GM12878 (cell line): ENCODE data around the gene CAMK2N2.

ENCODE experiments used
- CTCF ChIP-seq, 3 experiments: IDR thresholded peaks in 2 of 3; conservative IDR thresholded peaks in 1 of 3; 2 replicates each; pipeline ENCODE4 v1.5.1; 2011; ENCODE audit warnings: low read depth in 3 of 3, low read length in 3 of 3, mild to moderate bottlenecking in 3 of 3, control low read depth in 2 of 3, moderate library complexity in 2 of 3, inconsistent platforms in 1 of 3, mixed read lengths in 1 of 3; ENCODE audit not compliant: control insufficient read depth in 2 of 3, insufficient read depth in 1 of 3; ENCODE audit errors: extremely low read depth in 1 of 3
- ETV6 ChIP-seq, 2 experiments: fragments of 450-650 bp in 1 of 2; IDR thresholded peaks in 1 of 2; conservative IDR thresholded peaks in 1 of 2; 2 replicates each; pipeline ENCODE4 v1.6.1; 2014; ENCODE audit warnings: antibody characterized with exemption in 1 of 2, borderline replicate concordance in 1 of 2, low read depth in 1 of 2, mild to moderate bottlenecking in 1 of 2, moderate library complexity in 1 of 2
- FOXK2 ChIP-seq: fragments of 450-650 bp; IDR thresholded peaks from 2 replicates; pipeline ENCODE4 v1.6.1; 2017; ENCODE audit warnings: mild to moderate bottlenecking, moderate library complexity
- HDGF ChIP-seq: fragments of 450-650 bp; IDR thresholded peaks from 2 replicates; pipeline ENCODE4 v1.6.1; 2016; ENCODE audit warnings: antibody characterized with exemption
- MTA3 ChIP-seq: IDR thresholded peaks from 2 replicates; pipeline ENCODE4 v1.6.1; 2012; ENCODE audit warnings: low read length, inconsistent platforms, borderline replicate concordance
- RAD21 ChIP-seq: IDR thresholded peaks from 2 replicates; pipeline ENCODE4 v1.6.1; 2011; ENCODE audit warnings: mild to moderate bottlenecking, low read depth, low read length, moderate library complexity; ENCODE audit not compliant: insufficient read depth
- SIN3A ChIP-seq: IDR thresholded peaks from 2 replicates; pipeline ENCODE4 v1.6.1; 2012; ENCODE audit warnings: low read depth, low read length, improper control_type of control experiment
- TAF1 ChIP-seq: IDR thresholded peaks from 2 replicates; pipeline ENCODE4 v1.6.1; 2011; ENCODE audit warnings: mild to moderate bottlenecking, low read depth, low read length, borderline replicate concordance
- ZSCAN29 ChIP-seq: fragments of 450-650 bp; IDR thresholded peaks from 2 replicates; pipeline ENCODE4 v1.6.1; 2017; ENCODE audit warnings: mild to moderate bottlenecking, moderate library complexity
- ZZZ3 ChIP-seq: IDR thresholded peaks from 2 replicates; pipeline ENCODE4 v1.6.1; 2011; ENCODE audit warnings: low read depth; ENCODE audit not compliant: control insufficient read depth, insufficient read length

DNA sequence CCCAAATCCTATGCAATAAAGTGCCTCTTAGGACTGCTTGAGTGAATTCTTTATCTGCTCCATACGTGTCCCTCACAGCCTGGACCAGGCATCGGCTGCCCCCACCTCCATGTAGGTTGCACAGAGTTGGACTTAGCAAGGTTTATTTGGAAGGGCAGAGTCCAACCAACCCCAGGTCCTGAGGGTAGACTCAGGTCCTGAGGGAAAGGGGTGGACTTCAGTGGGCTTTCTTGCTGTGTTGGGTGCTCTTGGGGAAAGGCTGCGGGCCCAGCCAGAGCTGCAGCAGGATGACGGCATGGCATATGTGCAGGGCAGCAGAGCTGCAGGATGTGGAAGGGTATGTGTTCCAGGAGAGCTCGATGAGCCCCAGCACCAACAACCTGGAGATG is 19.1 kb downstream of the CAMK2N2 start:
- TF ChIP-seq CTCF (IDR thresholded peaks at IDR 0.05 in 2 of 3, conservative IDR thresholded peaks at IDR 0.05 in 1 of 3; ENCODE audit: control insufficient read depth in 2 of 3, extremely low read depth in 1 of 3, insufficient read depth in 1 of 3, low read depth in 3 of 3, low read length in 3 of 3) (no peak), ETV6 (conservative IDR thresholded peaks at IDR 0.05 in 1 of 2, IDR thresholded peaks at IDR 0.05 in 1 of 2; ENCODE audit: borderline replicate concordance in 1 of 2, low read depth in 1 of 2) (no peak), HDGF (no peak), SIN3A (no peak), ZSCAN29 (no peak), FOXK2 (no peak), TAF1 (no peak), RAD21 (no peak), MTA3 (no peak), ZZZ3 (no peak)
